Upper lobe of left lung (tissue), 4 donors: ENCODE data around the gene CAPN5.

Source experiments
- CTCF ChIP-seq, 6 experiments: fragments of 450-650 bp in 4 of 6; fragments of 200-600 bp in 2 of 6; sonication (generic) in 2 of 6; IDR thresholded peaks; one replicate each; pipeline ENCODE4 v1.5.1; 2016 to 2019; ENCODE audit warnings: antibody characterized with exemption in 6 of 6
- EP300 ChIP-seq, 4 donors: sonication (generic); formaldehyde crosslinking; IDR thresholded peaks; one replicate each; pipeline ENCODE4 v1.5.1; 2017; ENCODE audit warnings: antibody characterized with exemption in 4 of 4, control low read depth in 2 of 4
- POLR2A ChIP-seq, 4 donors: fragments of 450-650 bp; IDR thresholded peaks; one replicate each; pipeline ENCODE4 v1.5.1; 2016 to 2017; ENCODE audit warnings: antibody characterized with exemption in 4 of 4, mild to moderate bottlenecking in 2 of 4
- POLR2AphosphoS5 ChIP-seq, 2 donors: sonication (generic); formaldehyde crosslinking; IDR thresholded peaks; one replicate each; pipeline ENCODE4 v1.5.1; 2017; ENCODE audit warnings: antibody characterized with exemption in 2 of 2

GRCh38 chr11:77141034-77141433 lies 74.3 kb downstream of the CAPN5 start:
- no peak for TF ChIP-seq CTCF (IDR thresholded peaks at IDR 0.05)
- TF ChIP-seq POLR2A (IDR thresholded peaks at IDR 0.05): no peak
- no peak for TF ChIP-seq POLR2AphosphoS5 (IDR thresholded peaks at IDR 0.05)
- TF ChIP-seq EP300 (IDR thresholded peaks at IDR 0.05): no peak
